ENCODE data around the gene SOS2.
"Not testable (repeated sequence)": the region's sequence is repeated elsewhere in the genome, so short reads cannot be mapped to it uniquely, and the experiment has no call there.

SOS2 gene

DNA sequence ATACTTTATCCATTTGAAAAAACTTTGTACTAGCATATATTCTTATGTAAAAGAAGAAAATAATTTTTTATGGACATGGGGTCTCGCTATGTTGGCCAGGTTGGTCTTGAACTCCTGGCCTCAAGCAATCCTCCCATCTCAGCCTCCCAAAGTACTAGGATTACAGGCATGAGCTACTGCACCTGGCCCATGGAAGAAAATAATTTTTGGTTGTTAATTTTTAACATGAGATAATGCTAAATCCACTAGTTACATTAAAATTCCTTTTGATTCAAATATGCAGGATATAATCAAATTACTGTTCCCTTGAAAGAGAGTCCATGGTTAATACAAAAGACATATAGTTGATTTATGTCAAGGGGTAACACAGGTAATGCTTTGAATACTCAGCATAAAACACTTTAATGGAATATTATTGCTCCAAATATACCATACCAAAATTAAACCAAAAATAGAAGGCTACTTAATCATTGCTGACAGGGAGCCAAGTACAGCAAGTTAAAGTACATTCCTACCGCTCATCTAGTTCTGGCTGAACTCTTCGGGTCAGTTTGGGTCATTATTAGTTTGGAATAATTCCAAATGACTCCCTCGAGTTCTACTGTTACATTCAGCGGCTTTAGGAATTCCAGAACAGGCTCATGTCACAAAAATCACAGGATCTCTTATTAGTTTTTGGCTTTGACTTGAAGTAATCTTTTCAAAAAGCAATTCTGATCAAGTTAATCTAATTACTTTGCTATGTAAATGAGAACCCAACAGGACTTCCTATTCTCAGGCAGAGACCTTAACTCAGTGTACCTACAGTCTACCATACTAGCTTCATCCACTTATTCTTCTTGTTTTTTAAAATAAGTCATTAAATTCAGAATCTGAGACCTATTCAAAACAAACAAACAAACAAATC lies 6.1 kb downstream of the SOS2 start:
- no peak for DNase-seq

DNA sequence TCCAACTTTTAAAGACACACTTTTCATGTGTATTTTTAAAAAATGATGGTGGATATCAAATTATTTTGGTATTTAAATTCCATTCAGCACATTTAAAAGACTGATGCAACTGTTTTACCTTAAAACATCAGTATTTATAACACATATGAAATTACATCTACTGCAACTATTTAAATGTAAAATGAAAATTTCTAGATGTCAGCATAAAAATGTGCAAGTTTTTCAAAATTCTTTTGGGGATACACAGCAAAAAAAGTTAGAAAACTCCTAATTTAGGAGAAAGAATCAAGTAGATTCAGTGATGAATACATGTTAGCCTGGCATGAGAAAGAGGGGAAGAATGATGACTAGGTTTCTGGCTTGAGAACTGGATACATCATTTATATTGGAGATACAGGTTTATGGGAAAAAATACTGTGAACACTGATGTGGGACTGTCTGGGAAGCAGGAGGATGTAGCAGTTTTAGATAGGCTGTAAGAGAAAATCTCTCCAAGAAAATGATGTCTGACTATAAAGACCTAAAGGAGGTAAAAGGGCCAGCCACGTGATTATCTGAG lies 9.2 kb downstream of the SOS2 start:
- no peak for DNase-seq

DNA sequence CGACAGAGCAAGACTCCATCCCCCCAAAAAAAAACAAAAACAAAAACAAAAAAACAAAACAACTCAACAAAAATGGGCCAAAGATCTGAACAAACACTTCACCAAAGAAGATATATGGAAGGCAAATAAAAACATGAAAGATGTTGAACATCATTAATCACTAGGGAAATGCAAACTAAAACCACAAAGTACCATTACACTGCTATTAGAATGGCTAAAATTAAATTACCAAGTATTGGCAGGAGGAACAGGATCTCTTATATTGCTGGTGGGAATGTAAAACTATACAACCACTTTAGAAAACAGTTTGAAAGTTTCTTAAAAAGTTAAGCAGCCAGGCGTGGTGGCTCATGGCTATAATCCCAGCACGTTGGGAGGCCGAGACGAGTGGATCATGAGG lies 12.9 kb downstream of the SOS2 start:
- no peak for DNase-seq

DNA sequence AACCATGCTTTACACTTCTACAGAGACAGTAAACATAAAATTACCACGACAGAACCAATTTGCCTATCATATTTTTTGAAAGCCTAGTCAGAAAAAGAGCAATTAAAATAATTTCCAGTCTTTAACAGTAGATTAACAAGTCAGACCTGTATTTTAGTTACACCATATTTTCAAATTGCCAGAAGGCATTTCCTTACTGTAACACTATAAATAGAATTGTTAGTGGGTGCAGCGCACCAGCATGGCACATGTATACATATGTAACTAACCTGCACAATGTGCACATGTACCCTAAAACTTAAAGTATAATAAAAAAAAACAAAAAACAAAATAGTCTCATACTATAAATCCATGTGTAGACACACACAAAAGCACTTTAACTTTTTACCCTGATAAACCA lies 16.0 kb downstream of the SOS2 start:
- no peak for DNase-seq

DNA sequence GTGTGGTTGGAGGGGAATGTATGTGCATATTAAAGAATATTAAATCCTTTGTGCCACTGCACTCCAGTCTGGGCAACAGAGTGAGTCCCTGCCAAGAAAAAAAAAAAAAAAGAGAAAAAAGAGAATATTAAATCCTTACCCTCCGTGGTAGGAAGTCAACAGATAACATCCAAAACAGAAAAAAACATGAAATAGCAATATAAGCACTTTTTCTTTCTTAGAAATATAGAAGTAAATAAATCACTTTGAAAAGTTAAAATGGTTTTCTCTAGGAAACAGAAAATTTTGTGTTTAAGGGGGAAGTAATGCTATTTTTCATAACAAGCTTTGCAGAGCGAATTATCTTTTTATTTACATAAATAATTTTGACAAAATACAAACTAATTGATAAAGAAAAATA lies 17.6 kb downstream of the SOS2 start:
- no peak for DNase-seq

DNA sequence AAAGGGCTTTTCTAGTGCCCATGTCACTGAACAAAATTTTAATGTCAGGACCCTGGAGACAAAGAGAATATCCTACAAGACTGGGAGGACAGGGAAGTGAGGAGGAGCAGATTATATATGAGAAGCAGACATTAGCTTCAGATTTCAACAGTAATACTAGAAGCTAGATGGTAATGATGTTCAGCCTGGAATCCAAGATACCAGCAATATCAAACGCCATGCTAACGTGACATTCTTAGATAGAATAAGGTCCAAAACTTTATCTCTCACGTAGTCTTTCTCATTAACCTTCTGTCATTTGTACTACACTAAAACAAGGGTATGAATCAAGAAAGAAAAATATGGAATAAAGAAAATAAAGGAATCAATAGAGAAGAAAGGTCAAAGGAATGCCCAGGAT lies 18.7 kb downstream of the SOS2 start:
- DNase-seq: no peak

DNA sequence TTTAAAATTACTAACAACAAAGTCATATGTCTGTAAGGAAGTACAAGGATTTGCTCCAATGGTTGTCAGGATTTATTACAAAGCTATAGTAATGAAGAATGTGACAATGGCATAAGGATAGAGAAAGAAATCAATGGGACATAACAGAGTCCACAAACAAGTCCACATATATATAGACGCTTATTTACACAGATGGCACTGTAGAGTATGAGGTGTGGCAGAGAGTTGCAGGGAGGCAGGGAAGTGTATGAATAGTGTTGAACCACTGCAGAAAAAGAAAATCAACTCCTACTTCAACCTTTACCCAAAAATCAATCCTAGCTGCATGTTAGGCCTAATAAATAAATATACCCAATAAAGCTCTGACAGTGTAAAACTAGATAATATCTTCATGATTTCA lies 21.3 kb downstream of the SOS2 start:
- no peak for DNase-seq

DNA sequence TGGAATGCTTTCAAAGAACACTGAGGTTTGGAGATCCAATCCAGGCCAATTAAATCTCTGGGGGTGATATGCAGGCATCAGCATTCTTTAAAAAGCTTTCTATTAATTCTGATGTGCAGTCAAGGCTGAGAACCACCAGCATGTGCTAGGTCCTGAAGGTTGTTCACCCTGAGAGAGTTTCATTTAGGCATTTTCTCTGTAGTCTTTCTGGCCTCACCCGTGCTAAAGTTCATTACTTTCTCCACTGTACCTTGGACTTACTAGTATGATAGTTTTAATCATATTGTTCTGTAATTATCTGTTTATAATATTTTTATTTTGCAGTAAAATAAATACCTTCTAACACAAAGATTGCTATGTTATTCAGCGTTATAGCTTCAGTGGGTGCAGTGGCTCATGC lies 32.9 kb downstream of the SOS2 start:
- no peak for DNase-seq

DNA sequence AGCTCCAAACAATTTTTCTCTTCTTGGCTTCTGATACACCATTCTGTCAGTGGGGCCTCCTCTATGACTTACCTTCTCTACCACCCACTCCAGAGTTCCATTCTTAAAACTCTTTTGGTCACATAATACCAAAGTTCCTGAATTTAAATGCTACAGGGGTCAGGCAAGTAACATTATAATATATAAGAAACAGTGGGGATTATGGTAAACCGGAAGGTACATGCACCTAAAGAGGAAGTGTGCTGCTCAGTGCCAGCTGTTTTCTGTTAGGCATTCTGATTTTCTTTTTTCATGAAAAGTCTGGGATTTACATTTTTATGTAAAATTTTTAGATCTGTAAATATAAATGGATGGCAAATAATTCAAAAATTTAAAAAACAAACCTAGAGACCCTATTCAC lies 39.9 kb downstream of the SOS2 start:
- DNase-seq: no peak

DNA sequence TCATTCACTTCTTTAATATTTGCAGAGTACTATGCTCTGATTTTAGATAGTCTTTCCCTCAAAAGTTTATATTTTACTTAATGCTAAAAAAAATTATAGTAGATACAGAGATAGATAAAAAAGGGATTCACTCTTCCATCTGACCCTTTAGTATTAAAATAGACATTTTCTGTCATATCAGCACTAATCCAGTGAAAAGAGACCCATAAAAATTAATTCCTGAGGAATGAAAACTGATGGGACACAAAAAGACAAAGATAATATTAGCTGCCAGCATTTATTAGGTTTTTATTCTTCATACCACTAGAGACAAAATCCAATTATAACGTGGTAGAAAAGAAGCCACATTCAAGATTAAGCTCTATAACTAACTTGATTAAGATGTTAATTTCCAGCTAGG lies 45.3 kb downstream of the SOS2 start:
- no peak for DNase-seq

DNA sequence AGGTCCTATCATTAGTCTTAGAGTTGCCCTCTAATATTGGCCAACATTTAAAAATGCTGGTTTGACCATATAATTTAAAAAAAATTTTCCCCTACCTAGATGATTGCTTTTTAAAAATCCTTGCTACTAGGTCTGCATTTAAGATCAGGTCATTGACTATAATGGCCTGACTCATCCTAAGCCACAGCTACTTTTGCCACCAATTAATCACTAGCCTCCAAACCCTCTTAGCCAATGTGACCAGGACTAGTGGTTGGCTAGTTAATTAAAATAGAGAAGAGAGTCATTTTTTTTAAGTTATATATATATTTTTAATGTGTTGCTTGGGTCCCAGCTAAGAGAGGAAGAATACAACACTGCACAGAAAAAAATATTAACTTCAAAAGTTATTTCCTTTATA lies 57.5 kb downstream of the SOS2 start:
- DNase-seq: no peak

DNA sequence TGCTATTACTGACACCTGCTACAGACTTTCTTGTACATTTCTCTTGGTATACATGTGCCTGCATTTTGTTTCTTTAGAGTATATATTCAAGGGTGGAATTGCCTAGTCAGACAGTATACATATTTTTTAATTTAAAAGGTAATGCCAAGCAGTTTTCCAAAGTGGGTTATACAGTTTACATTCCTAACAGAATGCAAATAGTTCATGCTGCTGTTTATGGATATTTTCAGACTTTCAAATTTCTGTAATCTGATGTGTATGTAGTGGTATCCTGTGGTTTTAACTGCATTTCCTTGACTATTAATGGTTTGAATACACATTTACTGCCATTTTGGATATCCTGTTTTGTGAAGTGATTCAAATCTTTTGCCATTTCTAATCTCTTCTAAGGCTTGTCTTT lies 59.5 kb downstream of the SOS2 start:
- no peak for DNase-seq

DNA sequence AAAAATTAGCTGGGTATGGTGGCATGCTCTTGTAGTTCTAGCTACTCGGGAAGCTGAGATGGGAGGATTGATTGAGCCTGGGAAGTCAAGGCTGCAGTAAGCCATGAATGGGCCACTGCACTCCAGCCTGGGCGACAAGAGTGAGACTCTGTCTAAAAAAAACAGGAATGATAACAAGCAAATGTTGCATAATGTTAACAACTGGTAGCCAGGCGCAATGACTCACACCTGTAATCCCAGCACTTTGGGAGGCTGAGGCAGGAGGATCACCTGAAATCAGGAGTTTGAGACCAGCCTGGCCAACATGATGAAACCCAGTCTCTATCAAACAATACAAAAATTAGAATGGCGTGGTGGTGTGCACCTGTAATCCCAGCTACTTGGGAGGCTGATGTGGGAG lies 64.0 kb downstream of the SOS2 start:
- not testable (repeated sequence) for DNase-seq

DNA sequence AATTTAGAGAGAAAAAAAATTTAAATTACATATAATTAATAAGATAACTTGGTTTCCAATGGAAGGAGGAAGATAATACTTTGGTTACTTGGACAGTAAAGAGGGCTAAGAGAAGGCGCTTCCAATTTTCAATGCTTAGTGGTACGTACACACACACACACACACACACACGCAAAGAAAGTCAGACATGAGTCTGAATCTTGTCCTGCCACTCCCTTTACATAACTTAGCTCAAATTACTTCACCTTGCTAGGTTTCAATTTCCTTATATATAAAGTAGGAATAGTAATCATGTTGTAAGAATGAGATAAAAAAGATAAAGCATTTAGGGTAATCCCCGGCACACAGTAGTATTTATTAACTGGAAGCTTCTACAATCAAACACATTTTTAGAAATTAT lies 75.3 kb downstream of the SOS2 start:
- no peak for DNase-seq

DNA sequence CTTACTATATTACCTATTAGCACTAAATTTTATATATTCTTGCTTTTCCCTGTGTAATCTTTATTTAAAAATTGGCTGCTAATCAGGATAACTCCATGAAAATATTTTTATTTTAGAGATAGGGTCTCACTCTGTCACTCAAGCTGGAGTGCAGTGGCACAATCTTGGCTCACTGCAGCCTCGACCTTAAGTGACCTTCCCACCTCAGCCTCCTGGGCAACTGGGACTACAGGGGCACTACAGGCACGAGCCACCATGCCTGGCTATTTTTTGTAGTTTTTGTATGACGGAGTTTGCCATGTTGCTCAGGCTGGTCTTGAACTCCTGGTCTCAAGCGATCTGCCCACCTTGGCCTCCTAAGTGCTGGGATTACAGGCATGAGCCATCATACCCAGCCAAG lies 82.6 kb downstream of the SOS2 start:
- DNase-seq: no peak

DNA sequence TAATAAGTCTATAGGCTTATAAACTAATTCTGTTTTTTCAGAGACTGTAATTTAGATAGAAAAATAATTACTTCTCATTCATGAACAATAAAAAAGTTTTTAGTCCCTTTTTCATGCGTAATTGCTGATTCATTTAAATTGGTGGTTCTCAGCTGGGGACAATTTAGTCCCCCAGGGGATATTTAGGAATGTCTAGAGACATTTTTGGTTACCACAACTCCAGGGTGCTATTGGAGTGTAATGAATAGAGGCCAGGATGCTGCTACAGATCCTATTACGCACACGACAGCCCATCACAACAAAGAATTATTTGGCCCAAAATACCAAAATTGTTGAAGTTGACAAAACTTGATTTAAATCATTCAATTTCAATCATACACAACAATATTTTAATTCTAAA lies 92.2 kb downstream of the SOS2 start:
- DNase-seq: no peak

DNA sequence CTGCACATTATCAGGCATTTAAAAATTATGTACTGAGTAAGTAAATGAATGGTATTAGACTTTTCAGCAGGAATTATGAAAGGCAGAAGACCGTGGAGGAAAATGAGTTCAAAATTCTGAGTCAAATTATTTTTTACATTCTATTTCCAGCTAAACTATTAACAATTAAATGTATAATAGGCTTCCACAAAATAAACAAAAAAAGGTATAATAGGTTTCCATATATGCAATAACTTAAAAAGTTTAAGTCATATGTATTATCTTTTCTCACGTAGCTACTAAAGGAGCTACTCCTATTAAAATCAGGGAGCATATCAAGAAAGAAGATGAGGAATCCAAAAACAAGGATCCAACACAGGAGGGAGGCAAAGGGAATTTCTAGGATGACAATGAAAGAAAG lies 103.6 kb downstream of the SOS2 start:
- DNase-seq: no peak

DNA sequence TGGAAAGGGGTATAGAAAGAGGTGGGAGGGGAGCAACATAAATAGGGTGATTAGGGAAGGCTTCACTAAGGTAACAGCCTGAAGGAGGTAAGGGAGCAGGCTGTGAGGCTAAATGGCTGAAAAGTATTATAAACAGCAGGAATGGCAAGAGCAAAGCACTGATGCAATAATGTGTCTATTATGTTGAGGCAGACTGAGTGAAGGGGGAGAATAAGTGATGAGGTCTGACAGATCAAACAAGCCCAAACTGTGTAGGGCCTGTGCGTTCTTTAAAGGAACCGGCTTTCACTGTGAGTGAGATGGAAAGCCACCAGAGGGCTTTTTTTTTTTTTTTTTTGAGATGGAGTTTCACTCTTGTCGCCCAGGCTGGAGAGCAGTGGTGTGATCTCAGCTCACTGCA lies 108.3 kb downstream of the SOS2 start:
- no peak for DNase-seq

DNA sequence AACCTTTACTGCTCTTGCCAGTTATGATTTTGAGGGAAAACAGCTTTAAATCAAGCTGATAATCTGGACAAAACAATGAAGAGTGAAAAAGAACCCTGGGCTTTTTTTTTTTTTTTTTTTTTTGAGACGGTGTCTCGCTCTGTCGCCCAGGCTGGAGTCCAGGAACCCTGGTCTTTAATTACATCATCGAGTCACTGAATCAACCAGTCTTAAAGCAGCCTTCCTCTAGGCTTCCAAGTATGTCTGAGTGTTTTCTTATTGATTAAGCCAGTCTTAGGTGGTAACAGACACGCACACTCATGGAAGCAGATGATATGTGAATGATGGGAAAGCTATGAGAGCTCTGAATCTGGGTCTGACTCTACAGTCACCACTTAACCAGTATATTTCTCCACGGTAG lies 109.1 kb downstream of the SOS2 start:
- DNase-seq: no peak

DNA sequence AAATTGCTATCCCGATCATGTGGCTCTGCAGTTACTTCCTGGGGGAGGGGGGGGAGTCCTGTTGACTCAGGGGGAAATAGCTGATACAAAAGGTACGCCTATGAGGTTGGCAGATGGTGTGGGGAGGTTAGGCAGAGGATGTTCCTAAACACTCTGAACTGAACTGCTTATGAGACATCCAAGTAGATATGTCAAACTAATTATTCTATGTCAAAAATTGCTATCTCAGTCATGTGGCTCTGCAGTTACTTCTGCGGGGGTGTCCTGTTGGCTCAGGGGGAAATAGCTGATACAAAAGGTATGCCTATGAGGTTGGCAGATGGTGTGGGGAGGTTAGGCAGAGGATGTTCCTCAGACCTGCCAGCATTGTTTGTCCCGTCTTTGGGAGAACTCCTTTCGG lies 109.9 kb downstream of the SOS2 start:
- no peak for DNase-seq

DNA sequence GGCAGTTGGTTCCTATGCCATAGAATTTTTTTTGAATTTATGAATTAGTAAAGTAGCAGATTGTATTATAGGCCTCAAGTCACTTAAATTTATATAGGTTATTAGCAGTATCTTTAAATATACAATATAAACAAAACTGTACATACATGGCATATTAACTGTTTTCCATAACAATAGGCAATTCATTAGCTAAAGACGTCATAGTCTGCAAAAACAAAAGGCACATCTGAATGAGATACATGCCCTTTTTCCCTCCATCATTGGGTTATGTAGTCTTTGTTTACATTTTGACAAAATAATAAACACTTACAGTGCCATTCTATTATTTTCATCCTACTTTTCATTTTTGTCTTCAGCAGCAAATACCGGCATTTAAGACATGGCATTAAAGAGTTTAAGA lies 113.9 kb downstream of the SOS2 start:
- no peak for DNase-seq

DNA sequence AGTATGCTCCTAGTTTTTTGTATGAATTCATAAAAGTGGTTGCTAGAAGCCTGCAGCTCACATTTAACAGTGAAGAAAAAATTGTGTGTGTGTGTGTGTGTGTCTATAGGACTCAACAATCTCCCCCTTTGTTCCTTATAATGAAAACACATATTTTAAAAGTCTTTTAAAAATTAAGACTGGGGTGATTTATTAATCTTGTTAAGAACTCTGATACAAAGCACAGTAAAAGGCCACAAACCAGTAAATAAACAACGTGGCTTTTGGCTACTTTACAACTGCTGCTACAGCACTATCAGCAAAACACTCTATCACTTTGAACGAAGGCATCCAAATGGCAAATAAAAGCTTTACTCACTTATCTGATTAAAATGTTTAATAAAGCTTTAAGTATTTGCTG lies 114.4 kb downstream of the SOS2 start:
- no peak for DNase-seq

DNA sequence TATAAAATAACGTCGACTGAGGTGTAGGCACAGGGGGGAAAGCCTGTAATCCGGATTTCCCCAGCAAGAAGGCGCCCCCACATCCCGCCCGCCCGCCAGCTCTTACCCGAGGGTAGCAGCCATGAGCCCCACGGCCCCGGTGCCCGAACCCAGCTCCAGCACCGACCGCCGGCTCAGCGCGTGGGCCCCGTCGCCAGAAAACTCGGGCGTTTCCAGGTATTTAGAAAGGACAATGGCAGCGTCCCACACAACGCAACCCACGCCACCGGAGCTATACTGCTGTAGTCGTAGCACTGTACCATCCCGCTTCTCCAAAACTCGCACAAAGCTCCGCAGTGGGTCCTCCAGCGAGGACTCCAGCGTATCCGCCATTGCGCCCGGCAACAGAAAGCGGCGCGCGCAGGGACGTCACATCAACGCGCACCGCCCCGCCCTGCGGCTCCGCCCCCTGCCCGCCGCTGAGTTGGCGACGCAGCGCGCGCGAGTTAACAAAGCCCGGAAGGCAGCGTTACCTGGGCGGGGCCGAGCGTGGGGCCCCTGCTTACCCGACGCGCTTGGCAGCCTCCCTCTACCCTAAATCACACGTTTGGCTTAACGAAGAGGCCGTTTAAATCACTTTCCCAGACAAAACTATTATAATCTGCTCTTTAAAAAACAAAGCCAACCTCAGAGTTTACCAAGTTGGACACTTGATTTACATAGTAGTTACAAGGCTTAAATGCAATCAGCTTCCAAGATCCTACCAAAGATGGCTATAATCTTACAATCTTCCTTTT lies 115.0 kb downstream of the SOS2 start, which contains the start of gene VCPKMT:
TSS of gene VCPKMT (minus strand) at position 392 of the 776 bp plus-strand sequence. CDS start at position 372, 20 bp downstream.
- DNase-seq: peak; percentile 92

Measured in CD4-positive, alpha-beta T cell treated with Interleukin-4 for 4 hours (primary cell).